ENCODE measurements around the gene LMCD1. TPM values are rescaled to one million over a fixed set of nuclear protein-coding genes. Genes with fewer than 3 reads are reported as not detected.

Gene LMCD1
- total RNA-seq, 1 experiment from 2014 or later = 13.7 TPM

- no peak for DNase-seq (ENCODE audit: low spot score)
Observed at GRCh38 chr3:8536096-8537056, 34.8 kb downstream of the LMCD1 start.

- DNase-seq (ENCODE audit: low spot score) = no peak
Observed at GRCh38 chr3:8537440-8537839, 35.8 kb downstream of the LMCD1 start.

- DNase-seq (ENCODE audit: low spot score) = no peak
Observed at GRCh38 chr3:8538223-8538622, 36.6 kb downstream of the LMCD1 start.

- no peak for DNase-seq (ENCODE audit: low spot score)
Observed at GRCh38 chr3:8538913-8539312, 37.3 kb downstream of the LMCD1 start.

GRCh38 chr3:8539419-8539818 is 37.8 kb downstream of the LMCD1 start:
- DNase-seq (ENCODE audit: low spot score) = no peak

- no peak for DNase-seq (ENCODE audit: low spot score)
Observed at GRCh38 chr3:8540456-8540855, 38.8 kb downstream of the LMCD1 start.

- no peak for DNase-seq (ENCODE audit: low spot score)
Observed at GRCh38 chr3:8541486-8541885, 39.9 kb downstream of the LMCD1 start.

GRCh38 chr3:8542190-8543135 is 40.8 kb downstream of the LMCD1 start:
- no peak for DNase-seq (ENCODE audit: low spot score)

GRCh38 chr3:8546609-8547008 is 45.0 kb downstream of the LMCD1 start:
- no peak for DNase-seq (ENCODE audit: low spot score)

- no peak for DNase-seq (ENCODE audit: low spot score)
Observed at GRCh38 chr3:8548502-8549275, 47.1 kb downstream of the LMCD1 start.

GRCh38 chr3:8549354-8549753 is 47.7 kb downstream of the LMCD1 start:
- DNase-seq (ENCODE audit: low spot score) = no peak

GRCh38 chr3:8550611-8551010 is 49.0 kb downstream of the LMCD1 start:
- DNase-seq (ENCODE audit: low spot score) = no peak

- DNase-seq (ENCODE audit: low spot score) = no peak
Observed at GRCh38 chr3:8552223-8552762, 50.7 kb downstream of the LMCD1 start.

- no peak for DNase-seq (ENCODE audit: low spot score)
Observed at GRCh38 chr3:8553405-8553804, 51.8 kb downstream of the LMCD1 start.

- no peak for DNase-seq (ENCODE audit: low spot score)
Observed at GRCh38 chr3:8554696-8555095, 53.1 kb downstream of the LMCD1 start.

- DNase-seq (ENCODE audit: low spot score) = peak; percentile 85
Observed at GRCh38 chr3:8555113-8555661, 53.6 kb downstream of the LMCD1 start.

- no peak for DNase-seq (ENCODE audit: low spot score)
Observed at GRCh38 chr3:8555725-8556472, 54.3 kb downstream of the LMCD1 start.

GRCh38 chr3:8556473-8556869 is 54.8 kb downstream of the LMCD1 start:
- DNase-seq (ENCODE audit: low spot score) = no peak

GRCh38 chr3:8557298-8557697 is 55.7 kb downstream of the LMCD1 start:
- DNase-seq (ENCODE audit: low spot score) = no peak

GRCh38 chr3:8558645-8559044 is 57.0 kb downstream of the LMCD1 start:
- DNase-seq (ENCODE audit: low spot score) = no peak

Measured in H4 (cell line).